ENCODE results near the gene NES.
A peak's percentile ranks its signal among the peaks of the same experiment; 100 is the strongest.

NES gene

GRCh38 chr1:156692925-156693847 lies 16.0 kb upstream of the NES start:
- H3K27ac ChIP-seq (replicated peaks), result no peak overlapping the region
- TF ChIP-seq SPI1 (IDR thresholded peaks at IDR 0.05; ENCODE audit: borderline replicate concordance, low read depth) (no peak), POLR2AphosphoS5 (IDR thresholded peaks at IDR 0.05; ENCODE audit: low read depth) (no peak), REST (IDR thresholded peaks at IDR 0.05; ENCODE audit: insufficient replicate concordance, low read depth) (no peak), GABPA (IDR thresholded peaks at IDR 0.05; ENCODE audit: low read depth) (no peak)
- TF ChIP-seq, protein P1, sequence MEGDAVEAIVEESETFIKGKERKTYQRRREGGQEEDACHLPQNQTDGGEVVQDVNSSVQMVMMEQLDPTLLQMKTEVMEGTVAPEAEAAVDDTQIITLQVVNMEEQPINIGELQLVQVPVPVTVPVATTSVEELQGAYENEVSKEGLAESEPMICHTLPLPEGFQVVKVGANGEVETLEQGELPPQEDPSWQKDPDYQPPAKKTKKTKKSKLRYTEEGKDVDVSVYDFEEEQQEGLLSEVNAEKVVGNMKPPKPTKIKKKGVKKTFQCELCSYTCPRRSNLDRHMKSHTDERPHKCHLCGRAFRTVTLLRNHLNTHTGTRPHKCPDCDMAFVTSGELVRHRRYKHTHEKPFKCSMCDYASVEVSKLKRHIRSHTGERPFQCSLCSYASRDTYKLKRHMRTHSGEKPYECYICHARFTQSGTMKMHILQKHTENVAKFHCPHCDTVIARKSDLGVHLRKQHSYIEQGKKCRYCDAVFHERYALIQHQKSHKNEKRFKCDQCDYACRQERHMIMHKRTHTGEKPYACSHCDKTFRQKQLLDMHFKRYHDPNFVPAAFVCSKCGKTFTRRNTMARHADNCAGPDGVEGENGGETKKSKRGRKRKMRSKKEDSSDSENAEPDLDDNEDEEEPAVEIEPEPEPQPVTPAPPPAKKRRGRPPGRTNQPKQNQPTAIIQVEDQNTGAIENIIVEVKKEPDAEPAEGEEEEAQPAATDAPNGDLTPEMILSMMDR (IDR thresholded peaks at IDR 0.05; ENCODE audit: insufficient read depth, low read length), result no peak
- H3K27me3 ChIP-seq (ENCODE audit: insufficient read depth, poor library complexity, severe bottlenecking), result peaks cover 44% of the 10 kb centered on the region
- H3K4me3 ChIP-seq (replicated peaks; ENCODE audit: insufficient read depth, low read length), result no peak overlapping the region
- DNase-seq (ENCODE audit: low read depth in 1 of 2, low spot score in 1 of 2), result peak in 1 of 2 experiments; percentile 17

DNA sequence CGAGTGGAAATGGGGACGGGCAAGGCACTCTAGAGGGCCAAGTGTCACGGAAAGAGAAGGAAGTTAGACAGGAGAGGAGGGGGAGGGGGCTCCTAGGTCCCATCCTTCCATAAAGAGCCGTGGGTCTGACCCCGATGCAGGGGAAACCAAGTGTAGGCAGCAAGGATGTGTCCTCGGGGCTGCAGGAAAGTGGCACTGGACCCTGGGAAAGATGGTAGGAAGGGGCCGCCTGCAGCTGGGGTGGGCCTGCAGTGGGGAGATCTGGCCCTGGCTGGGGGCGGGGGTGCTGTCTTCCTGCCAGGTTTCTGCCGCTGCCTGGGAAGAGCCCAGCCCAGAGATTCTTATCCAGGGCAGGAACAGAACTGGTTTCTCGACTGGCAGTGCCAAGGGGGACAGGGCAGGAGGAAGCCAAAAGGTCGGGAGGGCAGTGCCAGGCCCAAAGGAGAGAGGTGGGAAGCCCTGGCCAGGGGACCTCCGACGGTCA lies 15.3 kb upstream of the NES start:
- Histone ChIP-seq H3K27me3 (ENCODE audit: insufficient read depth, poor library complexity, severe bottlenecking) (peaks cover 47% of the 10 kb centered on the region), H3K27ac (replicated peaks) (no peak overlapping the region), H3K4me3 (replicated peaks; ENCODE audit: insufficient read depth, low read length) (no peak overlapping the region)
- TF ChIP-seq REST (IDR thresholded peaks at IDR 0.05; ENCODE audit: insufficient replicate concordance, low read depth), result no peak
- no peak for DNase-seq (ENCODE audit: low read depth in 1 of 2, low spot score in 1 of 2)

- Histone ChIP-seq H3K27me3 (ENCODE audit: insufficient read depth, poor library complexity, severe bottlenecking) (peaks cover 49% of the 10 kb centered on the region), H3K4me3 (replicated peaks; ENCODE audit: insufficient read depth, low read length) (no peak overlapping the region), H3K27ac (replicated peaks) (no peak overlapping the region)
- no peak for TF ChIP-seq GABPA (IDR thresholded peaks at IDR 0.05; ENCODE audit: low read depth)
- TF ChIP-seq, protein P1 (IDR thresholded peaks at IDR 0.05; ENCODE audit: insufficient read depth, low read length), result no peak
- no peak for TF ChIP-seq REST (IDR thresholded peaks at IDR 0.05; ENCODE audit: insufficient replicate concordance, low read depth)
- peak; percentile 65 for TF ChIP-seq SPI1 (IDR thresholded peaks at IDR 0.05; ENCODE audit: borderline replicate concordance, low read depth)
- peak in 1 of 2 experiments; percentile 5 for DNase-seq (ENCODE audit: low read depth in 1 of 2, low spot score in 1 of 2)
Observed at GRCh38 chr1:156691665-156692440, 14.6 kb upstream of the NES start.
